H9 (cell line): ENCODE results near the gene CAPN2. TPM values are rescaled to one million over a fixed set of nuclear protein-coding genes. Genes with fewer than 3 reads are reported as not detected.
A peak's percentile ranks its signal among the peaks of the same experiment; 100 is the strongest.

Experiments used
- DNase-seq: peaks from one replicate; pipeline ENCODE4 v3.0.0-alpha.2; 2017
- H2AFZ ChIP-seq: one replicate; pipeline ENCODE4 v1.6.1; 2013; ENCODE audit warnings: mild to moderate bottlenecking, low read length, control low read depth, moderate library complexity
- H2AK5ac ChIP-seq: 2 replicates; pipeline ENCODE4 v1.6.1; 2013; ENCODE audit warnings: low read length, control low read depth, mixed read lengths; ENCODE audit not compliant: insufficient read length
- H2BK120ac ChIP-seq: one replicate; pipeline ENCODE4 v1.6.1; 2013; ENCODE audit warnings: low read depth, mild to moderate bottlenecking, low read length, control low read depth, inconsistent platforms; ENCODE audit not compliant: poor library complexity, severe bottlenecking
- H2BK12ac ChIP-seq: 2 replicates; pipeline ENCODE4 v1.6.1; 2013; ENCODE audit warnings: low read length, control low read depth, mixed read lengths, low read depth; ENCODE audit not compliant: insufficient read length
- H2BK15ac ChIP-seq: 2 replicates; pipeline ENCODE4 v1.6.1; 2013; ENCODE audit warnings: low read depth, low read length, control low read depth
- H2BK20ac ChIP-seq: one replicate; pipeline ENCODE4 v1.6.1; 2013; ENCODE audit warnings: low read depth, mild to moderate bottlenecking, low read length, control low read depth, inconsistent platforms; ENCODE audit not compliant: poor library complexity, severe bottlenecking
- H2BK5ac ChIP-seq: 2 replicates; pipeline ENCODE4 v1.6.1; 2013; ENCODE audit warnings: low read length, control low read depth, mixed read lengths; ENCODE audit not compliant: insufficient read length
- H3K14ac ChIP-seq: 2 replicates; pipeline ENCODE4 v1.6.1; 2013; ENCODE audit warnings: low read length, control low read depth; ENCODE audit not compliant: insufficient read depth
- H3K18ac ChIP-seq: 2 replicates; pipeline ENCODE4 v1.6.1; 2013; ENCODE audit warnings: low read depth, mild to moderate bottlenecking, mixed read lengths, low read length, control low read depth; ENCODE audit not compliant: insufficient read length
- H3K23ac ChIP-seq: 2 replicates; pipeline ENCODE4 v1.6.1; 2013; ENCODE audit warnings: low read length, control low read depth, mixed read lengths, low read depth; ENCODE audit not compliant: insufficient read length
- H3K23me2 ChIP-seq: 2 replicates; pipeline ENCODE4 v1.6.1; 2013; ENCODE audit warnings: low read depth, mild to moderate bottlenecking, mixed read lengths, low read length, control low read depth; ENCODE audit not compliant: insufficient read length, poor library complexity, severe bottlenecking
- H3K27ac ChIP-seq: 2 replicates; pipeline ENCODE4 v1.5.1; 2013; ENCODE audit warnings: low read length, control low read depth, mixed read lengths, low read depth; ENCODE audit not compliant: insufficient read length
- H3K27me3 ChIP-seq: 2 replicates; pipeline ENCODE4 v1.6.1; 2013; ENCODE audit warnings: low read length, control low read depth, inconsistent platforms; ENCODE audit not compliant: insufficient read depth
- H3K4ac ChIP-seq: 2 replicates; pipeline ENCODE4 v1.6.1; 2013; ENCODE audit warnings: low read depth, mild to moderate bottlenecking, control low read depth, inconsistent platforms, low read length, moderate library complexity
- H3K4me1 ChIP-seq: 2 replicates; pipeline ENCODE4 v1.6.1; 2013; ENCODE audit warnings: low read length, control low read depth, inconsistent platforms; ENCODE audit not compliant: insufficient read depth
- H3K4me2 ChIP-seq: 2 replicates; pipeline ENCODE4 v1.6.1; 2013; ENCODE audit warnings: low read length, control low read depth, mixed read lengths; ENCODE audit not compliant: insufficient read length, insufficient read depth
- H3K56ac ChIP-seq: 2 replicates; pipeline ENCODE4 v1.6.1; 2013; ENCODE audit warnings: low read depth, mild to moderate bottlenecking, mixed read lengths, low read length, control low read depth; ENCODE audit not compliant: insufficient read length
- H3K79me1 ChIP-seq: 2 replicates; pipeline ENCODE4 v1.6.1; 2013; ENCODE audit warnings: low read depth, mild to moderate bottlenecking, moderate library complexity, low read length, control low read depth, inconsistent platforms; ENCODE audit not compliant: insufficient read depth, poor library complexity, severe bottlenecking
- H3K79me2 ChIP-seq: 2 replicates; pipeline ENCODE4 v1.6.1; 2013; ENCODE audit warnings: low read length, control low read depth, inconsistent platforms; ENCODE audit not compliant: insufficient read depth
- H3K9ac ChIP-seq: 2 replicates; pipeline ENCODE4 v1.6.1; 2013; ENCODE audit warnings: low read length, control low read depth, mixed read lengths; ENCODE audit not compliant: insufficient read length; ENCODE audit errors: extremely low read depth
- H3K9me3 ChIP-seq: one replicate; pipeline ENCODE4 v1.6.1; 2013; ENCODE audit warnings: low read depth, low read length, inconsistent platforms; ENCODE audit not compliant: control insufficient read depth
- H3T11ph ChIP-seq: one replicate; pipeline ENCODE4 v1.6.1; 2013; ENCODE audit warnings: mild to moderate bottlenecking, low read length, control low read depth, inconsistent platforms
- H4K20me1 ChIP-seq: one replicate; pipeline ENCODE4 v1.6.1; 2013; ENCODE audit not compliant: control insufficient read depth, insufficient read length, insufficient read depth
- H4K5ac ChIP-seq: 2 replicates; pipeline ENCODE4 v1.6.1; 2013; ENCODE audit warnings: low read depth, mild to moderate bottlenecking, mixed read lengths, low read length, control low read depth; ENCODE audit not compliant: insufficient read length
- H4K8ac ChIP-seq: replicated peaks from 2 replicates; pipeline ENCODE4 v1.6.1; 2013; ENCODE audit warnings: low read length, control low read depth, mixed read lengths, low read depth; ENCODE audit not compliant: insufficient read length
- H4K91ac ChIP-seq: 2 replicates; pipeline ENCODE4 v1.6.1; 2013; ENCODE audit warnings: low read depth, mild to moderate bottlenecking, moderate library complexity, mixed read lengths, low read length, control low read depth; ENCODE audit not compliant: insufficient read length
- H3K27ac Mint-ChIP-seq, 3 experiments: 2 replicates in 2 of 3; 3 replicates in 1 of 3; pipeline ENCODE4 v1.8.0; 2020 to 2021; ENCODE audit warnings: mixed read lengths in 3 of 3, mild to moderate bottlenecking in 1 of 3, moderate library complexity in 1 of 3
- H3K27me3 Mint-ChIP-seq: 2 replicates; pipeline ENCODE4 v1.8.0; 2021; ENCODE audit warnings: low read depth, mild to moderate bottlenecking, moderate library complexity, mixed read lengths
- H3K36me3 Mint-ChIP-seq, 3 experiments: 2 replicates in 2 of 3; 3 replicates in 1 of 3; pipeline ENCODE4 v1.8.0; 2020 to 2021; ENCODE audit warnings: low read depth in 3 of 3, mixed read lengths in 3 of 3; ENCODE audit not compliant: insufficient read depth in 1 of 3
- H3K4me1 Mint-ChIP-seq, 2 experiments: 2 replicates each; pipeline ENCODE4 v1.8.0; 2020; ENCODE audit warnings: mixed read lengths in 2 of 2
- H3K4me3 Mint-ChIP-seq, 2 experiments: 2 replicates in 1 of 2; 3 replicates in 1 of 2; pipeline ENCODE4 v1.8.0; 2020 to 2021; ENCODE audit warnings: mild to moderate bottlenecking in 2 of 2, mixed read lengths in 2 of 2, moderate library complexity in 1 of 2
- H3K9me3 Mint-ChIP-seq, 2 experiments: 2 replicates in 1 of 2; 3 replicates in 1 of 2; pipeline ENCODE4 v1.8.0; 2020; ENCODE audit warnings: mild to moderate bottlenecking in 2 of 2, mixed read lengths in 2 of 2, moderate library complexity in 1 of 2
- CTCF ChIP-seq: fragments of 200-600 bp; sonication (generic); conservative IDR thresholded peaks from 3 replicates; pipeline ENCODE4 v1.8.0; 2021; ENCODE audit warnings: antibody characterized with exemption, mild to moderate bottlenecking
- WGBS: extraction: QIAGEN DNeasy Blood & Tissue Kit; methylation state at CpG from one replicate; pipeline ENCODE4 v1.1.7; 2013; ENCODE audit warnings: missing lambda C conversion rate, low lambda C conversion rate, mixed read lengths; ENCODE audit not compliant: insufficient read length; ENCODE audit errors: extremely low coverage; 5-methylcytosine and 5-hydroxymethylcytosine counted together
- total RNA-seq: library from RNA; stranded (reverse); gene quantifications from 2 replicates; pipeline ENCODE4 v1.2.1, GENCODE V29; 2021

The CAPN2 gene
- total RNA-seq, 1 experiment from 2014 or later = 32.2 TPM

GRCh38 chr1:223742856-223743517 is 30.6 kb downstream of the CAPN2 start:
- H3K9me3 ChIP-seq = no peaks in the 10 kb centered on the region
- H2BK20ac ChIP-seq = no peak overlapping the region
- no peak overlapping the region for H2BK120ac ChIP-seq
- WGBS = no CpG with 5 or more reads among the region's 9 CpGs
- no peak overlapping the region for H2BK12ac ChIP-seq
- no peak overlapping the region for H4K5ac ChIP-seq
- DNase-seq = no peak
- peaks cover 15% of the 10 kb centered on the region for H3K27me3 Mint-ChIP-seq
- no peaks in the 10 kb centered on the region for H3K9me3 Mint-ChIP-seq
- H3K27ac Mint-ChIP-seq = peak overlapping the region in 1 of 3 experiments; percentile 12; a peak in 1 of 7 replicates
- H3K4me1 Mint-ChIP-seq = peaks cover 3 to 8% of the 10 kb centered on the region in 2 experiments
- H3K23ac ChIP-seq = no peak overlapping the region
- no peak for TF ChIP-seq CTCF
- no peak overlapping the region for H2AFZ ChIP-seq
- H2BK5ac ChIP-seq = no peak overlapping the region
- no peak overlapping the region for H4K91ac ChIP-seq
- no peaks in the 10 kb centered on the region for H3K4me1 ChIP-seq
- no peak overlapping the region for H3K18ac ChIP-seq
- no peaks in the 10 kb centered on the region for H3K79me1 ChIP-seq
- no peaks in the 10 kb centered on the region for H4K20me1 ChIP-seq
- no peak overlapping the region for H3K27ac ChIP-seq
- no peaks in the 10 kb centered on the region for H3K79me2 ChIP-seq
- no peak overlapping the region for H3K9ac ChIP-seq
- no peak overlapping the region for H2BK15ac ChIP-seq
- no peak overlapping the region for H2AK5ac ChIP-seq
- no peaks in the 10 kb centered on the region for H3K23me2 ChIP-seq
- no peak overlapping the region; the same call in 1 of the 2 replicates for H3K14ac ChIP-seq
- no peak overlapping the region for H3K4ac ChIP-seq
- peaks cover 2 to 16% (median 15%) of the 10 kb centered on the region in 3 experiments; a peak in 5 of 7 replicates for H3K36me3 Mint-ChIP-seq
- H3K4me2 ChIP-seq = no peak overlapping the region
- no peak overlapping the region for H3T11ph ChIP-seq
- H4K8ac ChIP-seq = no peak overlapping the region
- H3K4me3 Mint-ChIP-seq = no peak overlapping the region; a peak in 1 of 5 replicates
- H3K27me3 ChIP-seq = peaks cover 8% of the 10 kb centered on the region; the same call in 1 of the 2 replicates
- H3K56ac ChIP-seq = no peak overlapping the region
